GM10248 (cell line): ENCODE data around the gene LYRM2.

Source experiments
- CTCF ChIA-PET: fragments of 300-600 bp; sonication (Branson Sonifier 250); formaldehyde crosslinking; extraction: SDS; loops from one replicate; lab custom pipeline; 2021; ENCODE audit warnings: antibody characterized with exemption; lab: Yijun Ruan, JAX
- POLR2A ChIA-PET: fragments of 350-650 bp; sonication (Branson Sonifier 250); formaldehyde crosslinking; extraction: SDS; loops from one replicate; lab custom pipeline; 2020; ENCODE audit warnings: antibody characterized with exemption; lab: Yijun Ruan, JAX
- DNase-seq: peaks from one replicate; pipeline ENCODE4 v3.0.0; 2012; ENCODE audit errors: extremely low spot score
- CTCF ChIP-seq: IDR thresholded peaks from 2 replicates; pipeline ENCODE4 v1.5.1; 2012; ENCODE audit warnings: mild to moderate bottlenecking, low read depth; ENCODE audit errors: extremely low read depth, missing control alignments, control extremely low read depth

Gene LYRM2

GRCh38 chr6:89596056-89596455 is 42.5 kb downstream of the LYRM2 start:
- POLR2A ChIA-PET, result no interaction called here
- DNase-seq, result peak; percentile 72
- CTCF ChIA-PET, result interaction anchor here (4.1 to 5.1 kb wide), 2 partner anchors 14 to 164 kb away, joined by 16 to 32 read pairs; partner anchors contain the start of gene ANKRD6
- no peak for TF ChIP-seq CTCF

- DNase-seq, result no peak
- POLR2A ChIA-PET, result no interaction called here
- CTCF ChIA-PET, result interaction anchor here (0.9 kb wide), 1 partner anchor 17 kb away, joined by 3 read pairs; no protein-coding TSS in a partner anchor
- TF ChIP-seq CTCF, result no peak
These were observed 46.8 kb downstream of the LYRM2 start for GRCh38 chr6:89591745-89592144.

GRCh38 chr6:89590133-89590532 is 48.4 kb downstream of the LYRM2 start:
- no peak for TF ChIP-seq CTCF
- ChIA-PET CTCF (interaction anchor here (1.1 to 1.2 kb wide), 3 partner anchors 10 to 30 kb away, joined by 3 to 5 read pairs (median 4); no protein-coding TSS in a partner anchor), POLR2A (no interaction called here)
- DNase-seq, result no peak

GRCh38 chr6:89589297-89590025 is 49.1 kb downstream of the LYRM2 start:
- ChIA-PET CTCF (interaction anchor here (2.1 kb wide), 1 partner anchor 157 kb away, joined by 5 read pairs; the partner anchor contains the start of gene ANKRD6), POLR2A (no interaction called here)
- no peak for TF ChIP-seq CTCF
- DNase-seq, result no peak

GRCh38 chr6:89585154-89585553 is 53.4 kb downstream of the LYRM2 start:
- ChIA-PET CTCF (no interaction called here), POLR2A (no interaction called here)
- no peak for DNase-seq
- no peak for TF ChIP-seq CTCF

GRCh38 chr6:89584539-89584938 is 54.0 kb downstream of the LYRM2 start:
- TF ChIP-seq CTCF, result no peak
- ChIA-PET POLR2A (no interaction called here), CTCF (interaction anchor here (1.1 to 1.2 kb wide), 2 partner anchors 12 to 14 kb away, joined by 3 to 5 read pairs; no protein-coding TSS in a partner anchor)
- DNase-seq, result no peak
